ENCODE results near the gene ARHGEF40.

ARHGEF40 gene

GRCh38 chr14:21070083-21070609, at the start of gene ARHGEF40:
Gene ARHGEF40 (plus strand): TSS chr14:21070304. CDS start chr14:21070397, 93 bp downstream.
- DNase-seq (ENCODE audit: low spot score), result no peak

DNA sequence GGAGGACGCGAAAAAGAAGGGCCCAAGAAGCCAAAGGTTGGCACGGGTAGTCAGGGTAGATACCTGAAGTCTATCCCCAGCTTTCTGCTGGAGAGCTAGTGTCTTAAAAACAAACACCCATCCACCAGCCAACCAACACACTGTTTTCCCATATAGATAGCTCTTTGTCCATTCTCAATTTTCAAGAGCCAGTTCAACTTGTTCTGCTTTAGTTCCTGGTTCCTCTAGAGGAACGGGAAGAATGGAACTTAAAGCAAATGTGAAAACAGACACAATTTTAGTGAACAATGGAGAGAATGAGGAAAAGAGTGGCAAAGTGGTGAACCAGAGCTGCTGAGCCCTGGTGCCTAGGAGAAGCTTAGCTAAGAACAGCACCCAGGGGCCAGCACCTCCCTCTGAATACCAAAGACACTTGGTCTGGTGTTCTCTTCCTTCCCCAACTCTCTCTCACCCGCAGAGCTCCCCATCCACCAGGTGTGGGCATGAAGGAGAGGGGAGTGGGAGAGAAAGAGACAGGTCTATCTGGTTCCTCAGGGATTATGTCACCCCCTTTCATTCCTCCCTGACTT, 49.0 kb upstream of the ARHGEF40 start:
- no peak for DNase-seq (ENCODE audit: low spot score)

- DNase-seq (ENCODE audit: low spot score), result no peak
Measured at GRCh38 chr14:21022686-21023085, 47.4 kb upstream of the ARHGEF40 start.

DNA sequence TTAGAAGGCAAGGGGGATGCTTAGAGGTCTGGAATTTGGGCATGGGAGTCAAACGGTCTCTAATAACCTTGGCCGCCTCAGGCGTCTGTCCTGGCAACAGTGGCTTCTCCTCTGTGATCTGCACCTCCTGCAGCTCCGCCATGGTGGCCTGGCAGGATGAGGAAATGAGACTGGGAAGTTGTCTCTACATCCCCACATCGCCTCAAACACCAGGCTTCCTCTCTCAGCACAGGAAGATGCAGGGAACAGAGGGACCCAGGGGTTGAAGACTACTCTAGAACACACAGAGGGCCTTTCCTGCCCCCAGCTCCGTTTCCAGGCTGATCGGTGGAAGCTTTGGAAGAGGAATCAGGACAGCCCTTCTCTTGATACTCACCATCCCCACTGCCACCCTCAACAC, 46.9 kb upstream of the ARHGEF40 start:
- DNase-seq (ENCODE audit: low spot score), result no peak

DNA sequence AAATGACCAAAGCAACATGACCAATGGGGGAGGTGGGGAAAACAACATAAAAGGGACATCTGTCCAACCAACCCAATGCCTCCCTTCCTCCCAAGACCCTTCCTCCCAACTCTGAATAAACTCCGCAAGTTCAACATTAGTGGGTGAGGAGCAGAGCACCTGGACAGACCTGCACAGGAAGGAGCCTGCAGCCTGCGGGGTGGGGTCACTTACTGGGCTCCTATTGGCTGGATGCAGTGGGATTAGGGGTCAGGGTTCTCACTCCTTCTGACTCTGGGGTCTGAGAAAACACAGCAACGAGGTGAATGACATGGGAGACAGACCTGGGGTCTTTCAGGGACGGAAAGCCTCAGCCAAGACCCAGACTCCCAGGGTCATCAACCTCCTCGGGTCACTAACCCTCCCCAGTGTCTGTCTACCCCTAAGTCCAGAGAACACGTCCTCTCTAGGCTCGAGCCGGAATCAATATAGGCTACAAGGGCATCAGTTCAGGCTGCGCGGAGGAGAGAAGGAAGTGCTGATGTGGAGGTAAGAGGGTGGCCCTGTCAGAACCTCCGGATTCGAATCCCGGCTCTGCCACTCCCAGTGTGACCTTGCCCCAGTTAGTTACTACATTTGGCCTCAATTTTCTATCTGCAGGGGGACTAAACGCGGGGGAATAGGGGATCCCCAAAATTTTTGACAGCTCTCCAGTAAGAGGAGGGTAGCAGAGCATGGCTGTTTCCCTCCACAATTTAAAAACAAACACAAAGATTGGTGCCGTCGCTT, 46.1 kb upstream of the ARHGEF40 start:
- DNase-seq (ENCODE audit: low spot score), result no peak

DNA sequence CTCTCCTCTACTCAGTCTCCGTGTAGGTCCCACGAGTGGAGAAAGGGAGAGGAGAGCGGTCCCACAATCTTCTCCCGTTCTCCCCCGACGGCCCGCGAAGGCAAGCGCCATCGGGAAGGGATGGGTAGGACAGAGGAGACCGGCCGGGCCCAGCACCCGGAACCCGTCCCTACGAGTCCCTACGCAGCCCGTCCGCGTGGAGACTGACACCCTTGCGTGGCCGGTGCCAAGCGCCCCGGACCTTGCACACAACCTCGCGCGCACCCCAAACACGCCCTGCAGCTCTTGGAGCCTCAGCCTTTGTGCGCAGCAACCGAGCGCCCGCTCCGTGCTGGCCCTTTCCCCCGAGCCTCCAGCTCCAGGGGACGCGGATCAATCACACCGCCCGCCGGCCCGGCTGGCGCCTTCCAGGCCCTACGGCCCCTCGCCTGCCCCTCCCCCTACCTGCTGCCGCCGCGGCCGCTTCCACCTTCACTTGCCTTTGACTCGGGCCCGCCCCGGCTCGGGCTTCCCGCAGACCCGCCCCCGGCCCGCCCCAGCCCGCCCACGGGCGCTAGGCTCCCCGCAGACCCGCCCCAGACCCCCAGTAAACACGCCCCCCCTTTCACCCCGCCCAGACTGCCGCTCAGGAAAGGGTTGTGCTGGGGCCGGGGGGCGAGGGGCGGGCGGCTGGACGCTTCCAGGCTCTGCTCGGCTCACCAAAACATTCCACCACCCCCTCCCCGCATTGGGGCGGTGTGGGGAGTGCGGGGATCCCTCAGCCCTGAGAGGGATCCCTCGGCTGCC, 45.3 kb upstream of the ARHGEF40 start, which contains the start of gene NDRG2:
TSS of gene NDRG2 (minus strand) at position 477 of the 786 bp plus-strand sequence. CDS start 1,746 bp downstream, outside the sequence.
- no peak for DNase-seq (ENCODE audit: low spot score)

DNA sequence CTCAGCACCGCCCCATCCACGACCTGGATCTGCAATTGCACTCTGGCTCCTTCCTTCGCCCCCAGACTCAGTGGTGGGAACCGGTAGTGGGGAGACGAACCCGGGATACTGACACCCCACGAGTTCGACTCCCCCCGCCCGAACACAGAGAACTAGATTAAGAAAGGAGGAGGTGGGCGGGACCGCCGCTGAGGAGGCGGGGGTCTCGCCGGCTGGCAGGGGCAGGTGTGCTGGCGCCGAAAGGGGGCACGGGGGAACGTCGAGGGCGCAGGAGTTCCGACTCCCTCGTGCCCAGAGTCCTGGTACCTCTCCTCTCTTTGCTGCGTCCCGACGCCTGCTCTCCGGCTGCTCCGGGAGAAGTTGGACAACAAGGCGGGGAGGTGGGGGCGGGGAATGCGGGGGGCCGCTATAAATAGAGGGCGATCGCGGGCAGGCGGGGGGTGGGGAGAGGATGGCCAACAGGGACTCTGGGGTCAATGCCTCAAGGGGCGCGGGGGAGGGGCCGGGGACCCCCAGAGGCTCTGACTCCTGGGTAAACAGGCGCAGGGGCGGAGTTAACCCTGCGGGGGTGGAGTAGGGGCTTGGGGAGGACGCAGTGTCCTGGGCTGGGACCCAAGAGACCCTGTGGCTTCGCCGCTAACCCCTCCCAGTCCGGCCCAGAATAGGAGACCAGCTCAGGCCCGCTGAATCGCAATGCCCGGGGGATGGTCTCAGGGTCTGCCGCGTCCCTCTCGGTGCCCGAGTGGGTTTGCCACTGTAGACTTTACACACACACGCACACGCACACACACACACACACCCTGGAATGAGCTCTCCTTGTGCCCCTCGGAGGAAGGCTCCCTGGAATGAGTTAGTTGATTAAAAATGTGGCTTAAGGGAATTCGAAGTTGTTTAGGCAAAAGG, 44.5 kb upstream of the ARHGEF40 start:
- no peak for DNase-seq (ENCODE audit: low spot score)

GRCh38 chr14:21026274-21026987, 43.7 kb upstream of the ARHGEF40 start:
- no peak for DNase-seq (ENCODE audit: low spot score)

- DNase-seq (ENCODE audit: low spot score), result no peak
Measured at GRCh38 chr14:21026988-21027315, 43.2 kb upstream of the ARHGEF40 start.

GRCh38 chr14:21029917-21030316, 40.2 kb upstream of the ARHGEF40 start, which contains the start of gene TPPP2:
Gene TPPP2 (plus strand): TSS chr14:21030217. CDS start chr14:21030582, 365 bp downstream.
- no peak for DNase-seq (ENCODE audit: low spot score)

GRCh38 chr14:21030531-21030930, 39.6 kb upstream of the ARHGEF40 start:
- DNase-seq (ENCODE audit: low spot score), result no peak

GRCh38 chr14:21032326-21033132, 37.6 kb upstream of the ARHGEF40 start:
- no peak for DNase-seq (ENCODE audit: low spot score)

GRCh38 chr14:21033133-21033698, 36.9 kb upstream of the ARHGEF40 start:
- no peak for DNase-seq (ENCODE audit: low spot score)

GRCh38 chr14:21034707-21035106, 35.4 kb upstream of the ARHGEF40 start, which contains the start of gene RNASE13:
Gene RNASE13 (minus strand): TSS chr14:21034807. CDS start chr14:21034288, 519 bp downstream.
- DNase-seq (ENCODE audit: low spot score), result no peak

- DNase-seq (ENCODE audit: low spot score), result no peak
Measured at GRCh38 chr14:21036751-21037150, 33.4 kb upstream of the ARHGEF40 start.

DNA sequence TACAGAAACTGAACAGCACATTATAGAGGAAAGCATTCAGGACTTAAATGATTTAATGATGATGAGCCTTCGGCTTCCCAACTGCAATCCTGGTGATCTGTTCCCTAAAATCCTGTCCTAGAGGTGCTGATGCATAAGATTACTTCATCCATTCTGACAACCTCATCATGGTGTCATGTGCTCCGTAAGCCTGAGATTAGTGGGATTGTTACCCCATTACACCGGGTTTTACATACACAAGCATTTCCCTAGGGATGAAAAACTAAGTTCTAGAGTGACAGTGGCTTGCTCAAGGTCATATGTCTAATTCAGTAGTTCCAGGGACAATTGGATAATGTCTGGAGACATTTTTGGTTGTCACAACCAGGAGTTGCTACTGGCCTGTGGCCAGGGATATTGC, 32.9 kb upstream of the ARHGEF40 start:
- no peak for DNase-seq (ENCODE audit: low spot score)

GRCh38 chr14:21038441-21039422, 31.4 kb upstream of the ARHGEF40 start:
- DNase-seq (ENCODE audit: low spot score), result no peak

Measured in hematopoietic multipotent progenitor cell treated with erythropoietin and hydrocortisone succinate and interleukin-3 and kit ligand, for 15 days (in vitro differentiated cells).